Neural progenitor cell (in vitro differentiated cells): ENCODE results near the gene PSME3IP1. TPM values are rescaled to one million over a fixed set of nuclear protein-coding genes. Genes with fewer than 3 reads are reported as not detected.

Experiments
- DNase-seq: peaks from one replicate; pipeline ENCODE4 v3.0.0-alpha.2; 2016; ENCODE audit warnings: low spot score
- H2AFZ ChIP-seq: fragments of 200-600 bp; sonication (generic); replicated peaks from 2 replicates; pipeline ENCODE4 v1.6.1; 2016; ENCODE audit warnings: antibody characterized with exemption
- H3F3A ChIP-seq: fragments of 200-600 bp; sonication (generic); 2 replicates; pipeline ENCODE4 v1.6.1; 2016; ENCODE audit warnings: antibody characterized with exemption, low read depth
- H3K27ac ChIP-seq: fragments of 200-600 bp; sonication (generic); 2 replicates; pipeline ENCODE4 v1.5.1; 2016; ENCODE audit warnings: mild to moderate bottlenecking
- H3K27me3 ChIP-seq: fragments of 200-600 bp; sonication (generic); 2 replicates; pipeline ENCODE4 v1.6.1; 2016; ENCODE audit warnings: mild to moderate bottlenecking, moderate library complexity
- H3K36me3 ChIP-seq: fragments of 200-600 bp; sonication (generic); 2 replicates; pipeline ENCODE4 v1.5.1; 2016
- H3K4me1 ChIP-seq: fragments of 200-600 bp; sonication (generic); 2 replicates; pipeline ENCODE4 v1.6.1; 2016; ENCODE audit warnings: mixed run types
- H3K4me2 ChIP-seq: fragments of 200-600 bp; sonication (generic); 2 replicates; pipeline ENCODE4 v1.6.1; 2016
- H3K4me3 ChIP-seq: fragments of 200-600 bp; sonication (generic); 2 replicates; pipeline ENCODE4 v1.5.1; 2016
- H3K79me2 ChIP-seq: fragments of 200-600 bp; sonication (generic); 2 replicates; pipeline ENCODE4 v1.6.1; 2016; ENCODE audit warnings: low read depth
- H3K9ac ChIP-seq: fragments of 200-600 bp; sonication (generic); 2 replicates; pipeline ENCODE4 v1.6.1; 2016
- H3K9me3 ChIP-seq: fragments of 200-600 bp; sonication (generic); 2 replicates; pipeline ENCODE4 v1.5.1; 2016; ENCODE audit warnings: low read depth
- H4K20me1 ChIP-seq: fragments of 200-600 bp; sonication (generic); 2 replicates; pipeline ENCODE4 v1.6.1; 2016; ENCODE audit warnings: low read depth
- H3K27ac Mint-ChIP-seq: 3 replicates; pipeline ENCODE4 v1.8.0; 2021; ENCODE audit warnings: mixed read lengths
- H3K27me3 Mint-ChIP-seq: 2 replicates; pipeline ENCODE4 v1.8.0; 2022; ENCODE audit warnings: low read depth, mild to moderate bottlenecking, inconsistent platforms, moderate library complexity, mixed read lengths; ENCODE audit not compliant: insufficient read depth
- H3K36me3 Mint-ChIP-seq: 3 replicates; pipeline ENCODE4 v1.8.0; 2021; ENCODE audit warnings: mixed read lengths
- H3K4me1 Mint-ChIP-seq: 3 replicates; pipeline ENCODE4 v1.8.0; 2021; ENCODE audit warnings: mixed read lengths
- H3K4me3 Mint-ChIP-seq: 3 replicates; pipeline ENCODE4 v1.8.0; 2021; ENCODE audit warnings: mild to moderate bottlenecking, moderate library complexity, mixed read lengths
- H3K9me3 Mint-ChIP-seq: 3 replicates; pipeline ENCODE4 v1.8.0; 2020; ENCODE audit warnings: mixed read lengths
- EZH2 ChIP-seq: fragments of 200-600 bp; sonication (generic); IDR thresholded peaks from 2 replicates; pipeline ENCODE4 v1.6.1; 2017; ENCODE audit warnings: antibody characterized with exemption, mild to moderate bottlenecking, moderate library complexity
- EZH2phosphoT487 ChIP-seq: fragments of 200-600 bp; sonication (generic); IDR thresholded peaks from 2 replicates; pipeline ENCODE4 v1.6.1; 2017; ENCODE audit warnings: antibody characterized with exemption
- total RNA-seq: library from RNA; depleted of rRNA; stranded (reverse); fragments of >200 nt; gene quantifications from 2 replicates; pipeline ENCODE4 v1.2.3, GENCODE V29; 2015; ENCODE audit warnings: low replicate concordance
- TF ChIP-seq, protein P1 (sequence below): fragments of 200-600 bp; sonication (generic); IDR thresholded peaks from 2 replicates; pipeline ENCODE4 v1.5.1; 2017; ENCODE audit warnings: antibody characterized with exemption, mild to moderate bottlenecking

Gene PSME3IP1
- total RNA-seq, 1 donor from 2014 or later, result 184 TPM

DNA sequence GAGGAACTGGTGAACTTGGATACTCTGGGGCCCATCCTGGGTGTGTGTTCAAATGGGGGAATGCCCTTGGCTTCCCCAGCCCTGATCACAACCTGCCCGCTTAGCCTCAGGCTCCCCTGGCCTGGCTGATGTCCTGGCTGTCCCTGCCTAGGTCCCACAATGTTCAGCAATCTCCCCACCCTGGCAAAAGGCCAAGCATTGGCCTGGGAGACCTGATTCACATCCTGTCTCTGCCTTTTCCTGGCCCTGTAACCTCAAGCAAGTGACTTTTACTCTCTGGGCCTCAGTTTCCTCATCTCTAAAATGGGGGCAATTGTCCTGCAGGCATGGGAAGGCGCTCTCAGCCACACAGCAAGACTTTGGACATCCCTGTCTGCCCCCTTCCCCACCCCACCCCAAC is 79.1 kb downstream of the PSME3IP1 start:
- H3K4me3 Mint-ChIP-seq, result no peak overlapping the region
- H3K27ac ChIP-seq, result no peak overlapping the region
- H3K4me3 ChIP-seq, result no peak overlapping the region

DNA sequence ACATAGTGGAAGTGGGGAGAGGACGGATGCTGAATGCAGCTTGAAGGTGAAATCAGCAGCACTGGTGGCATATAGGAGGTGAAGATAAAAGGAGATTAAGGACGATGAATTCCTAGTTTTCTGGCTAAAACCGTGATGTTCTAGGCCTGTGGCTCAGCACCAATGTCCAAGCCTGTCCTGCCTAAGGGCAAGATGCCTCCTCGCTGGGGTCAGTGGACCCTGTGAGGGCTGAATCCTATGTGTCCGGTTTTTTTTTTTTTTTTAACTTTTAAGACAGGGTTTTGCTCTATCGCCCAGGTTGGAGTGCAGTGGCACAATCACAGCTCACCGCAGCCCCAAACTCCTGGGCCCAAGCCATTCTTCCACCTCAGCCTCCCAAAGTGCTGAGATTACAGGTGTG is 80.7 kb downstream of the PSME3IP1 start:
- Histone ChIP-seq H3K9ac (no peak overlapping the region), H3K27ac (no peak overlapping the region), H3K79me2 (no peaks in the 10 kb centered on the region), H3K4me1 (peaks cover 13% of the 10 kb centered on the region), H3K36me3 (no peaks in the 10 kb centered on the region), H3K4me2 (no peak overlapping the region), H3K9me3 (no peaks in the 10 kb centered on the region), H2AFZ (no peak overlapping the region), H3K4me3 (no peak overlapping the region), H4K20me1 (no peaks in the 10 kb centered on the region), H3F3A (no peaks in the 10 kb centered on the region), H3K27me3 (no peaks in the 10 kb centered on the region)
- peaks cover 3% of the 10 kb centered on the region for H3K27me3 Mint-ChIP-seq
- H3K27ac Mint-ChIP-seq, result peak overlapping the region; percentile 21
- TF ChIP-seq, protein P1, sequence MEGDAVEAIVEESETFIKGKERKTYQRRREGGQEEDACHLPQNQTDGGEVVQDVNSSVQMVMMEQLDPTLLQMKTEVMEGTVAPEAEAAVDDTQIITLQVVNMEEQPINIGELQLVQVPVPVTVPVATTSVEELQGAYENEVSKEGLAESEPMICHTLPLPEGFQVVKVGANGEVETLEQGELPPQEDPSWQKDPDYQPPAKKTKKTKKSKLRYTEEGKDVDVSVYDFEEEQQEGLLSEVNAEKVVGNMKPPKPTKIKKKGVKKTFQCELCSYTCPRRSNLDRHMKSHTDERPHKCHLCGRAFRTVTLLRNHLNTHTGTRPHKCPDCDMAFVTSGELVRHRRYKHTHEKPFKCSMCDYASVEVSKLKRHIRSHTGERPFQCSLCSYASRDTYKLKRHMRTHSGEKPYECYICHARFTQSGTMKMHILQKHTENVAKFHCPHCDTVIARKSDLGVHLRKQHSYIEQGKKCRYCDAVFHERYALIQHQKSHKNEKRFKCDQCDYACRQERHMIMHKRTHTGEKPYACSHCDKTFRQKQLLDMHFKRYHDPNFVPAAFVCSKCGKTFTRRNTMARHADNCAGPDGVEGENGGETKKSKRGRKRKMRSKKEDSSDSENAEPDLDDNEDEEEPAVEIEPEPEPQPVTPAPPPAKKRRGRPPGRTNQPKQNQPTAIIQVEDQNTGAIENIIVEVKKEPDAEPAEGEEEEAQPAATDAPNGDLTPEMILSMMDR, result no peak
- no peak for TF ChIP-seq EZH2phosphoT487
- no peak for TF ChIP-seq EZH2
- H3K4me3 Mint-ChIP-seq, result no peak overlapping the region
- no peaks in the 10 kb centered on the region for H3K9me3 Mint-ChIP-seq
- H3K4me1 Mint-ChIP-seq, result peaks cover 44% of the 10 kb centered on the region
- no peak for DNase-seq
- no peaks in the 10 kb centered on the region for H3K36me3 Mint-ChIP-seq

More for the DNA sequence above, 79.1 kb downstream of the PSME3IP1 start:
- H3K9me3 ChIP-seq, result no peaks in the 10 kb centered on the region
- Mint-ChIP-seq H3K36me3 (no peaks in the 10 kb centered on the region), H3K27me3 (peaks cover 2% of the 10 kb centered on the region), H3K4me1 (peaks cover 46% of the 10 kb centered on the region), H3K27ac (no peak overlapping the region), H3K9me3 (no peaks in the 10 kb centered on the region)
- no peak for TF ChIP-seq EZH2phosphoT487
- TF ChIP-seq, protein P1, result no peak
- no peak for TF ChIP-seq EZH2
- H3K27me3 ChIP-seq, result no peaks in the 10 kb centered on the region
- H3K79me2 ChIP-seq, result no peaks in the 10 kb centered on the region
- H3K36me3 ChIP-seq, result no peaks in the 10 kb centered on the region
- H4K20me1 ChIP-seq, result no peaks in the 10 kb centered on the region
- H3K4me1 ChIP-seq, result peaks cover 13% of the 10 kb centered on the region
- DNase-seq, result no peak
- no peak overlapping the region for H3K4me2 ChIP-seq
- H2AFZ ChIP-seq, result no peak overlapping the region
- H3K9ac ChIP-seq, result no peak overlapping the region
- H3F3A ChIP-seq, result no peaks in the 10 kb centered on the region

DNA sequence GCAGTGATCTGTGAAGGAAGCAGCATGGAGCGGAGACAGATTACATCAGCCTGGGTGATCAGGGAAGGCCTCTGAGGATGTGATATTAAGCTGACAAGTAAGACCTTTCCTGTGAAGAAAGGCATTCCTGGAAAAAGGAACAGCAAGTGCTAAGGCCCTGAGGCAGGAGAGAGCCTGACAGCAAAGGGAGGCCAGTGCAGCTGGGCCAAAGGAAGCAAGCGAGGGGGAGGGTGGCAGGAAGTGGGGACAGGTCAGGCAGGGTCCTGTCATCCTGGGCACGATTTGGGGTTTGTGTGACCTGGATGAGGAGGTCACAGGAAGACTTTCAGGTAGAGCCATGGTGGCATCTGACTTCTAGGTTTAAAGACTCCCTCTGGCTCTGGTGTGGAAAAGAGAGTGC is 81.1 kb downstream of the PSME3IP1 start:
- Histone ChIP-seq H3K4me2 (no peak overlapping the region), H3K27me3 (no peaks in the 10 kb centered on the region), H3K79me2 (no peaks in the 10 kb centered on the region), H3K27ac (no peak overlapping the region), H3K36me3 (no peaks in the 10 kb centered on the region), H3K9me3 (no peaks in the 10 kb centered on the region), H3K9ac (no peak overlapping the region), H2AFZ (no peak overlapping the region), H3K4me3 (no peak overlapping the region), H3K4me1 (peaks cover 13% of the 10 kb centered on the region), H4K20me1 (no peaks in the 10 kb centered on the region), H3F3A (no peaks in the 10 kb centered on the region)
- Mint-ChIP-seq H3K4me1 (peaks cover 41% of the 10 kb centered on the region), H3K36me3 (no peaks in the 10 kb centered on the region), H3K4me3 (no peak overlapping the region), H3K9me3 (no peaks in the 10 kb centered on the region), H3K27ac (peak overlapping the region; percentile 21), H3K27me3 (peaks cover 3% of the 10 kb centered on the region)
- TF ChIP-seq EZH2phosphoT487 (no peak), EZH2 (no peak)
- TF ChIP-seq, protein P1, result no peak
- no peak for DNase-seq
